ENCODE data around the gene THEM4.
"Not testable (repeated sequence)": the region's sequence is repeated elsewhere in the genome, so short reads cannot be mapped to it uniquely, and the experiment has no call there.

The THEM4 gene

GRCh38 chr1:151915061-151915686 is 5.9 kb upstream of the THEM4 start:
- no peaks in the 10 kb centered on the region for H3K9me3 Mint-ChIP-seq
- no peaks in the 10 kb centered on the region for H3K36me3 Mint-ChIP-seq (ENCODE audit: low read depth)
- H3K27ac Mint-ChIP-seq, result no peak overlapping the region
- H3K4me1 Mint-ChIP-seq (ENCODE audit: low read depth), result peaks cover 2% of the 10 kb centered on the region
- peaks cover 15% of the 10 kb centered on the region for H3K27me3 Mint-ChIP-seq (ENCODE audit: low read depth)
- no peak overlapping the region for H3K4me3 Mint-ChIP-seq

- peaks cover 2% of the 10 kb centered on the region for H3K4me1 Mint-ChIP-seq (ENCODE audit: low read depth)
- H3K4me3 Mint-ChIP-seq, result no peak overlapping the region
- H3K9me3 Mint-ChIP-seq, result no peaks in the 10 kb centered on the region
- no peaks in the 10 kb centered on the region for H3K36me3 Mint-ChIP-seq (ENCODE audit: low read depth)
- peaks cover 15% of the 10 kb centered on the region for H3K27me3 Mint-ChIP-seq (ENCODE audit: low read depth)
- no peak overlapping the region for H3K27ac Mint-ChIP-seq
Observed at GRCh38 chr1:151914076-151914475, 4.8 kb upstream of the THEM4 start.

- H3K36me3 Mint-ChIP-seq (ENCODE audit: low read depth), result peaks cover 10% of the 10 kb centered on the region
- H3K4me1 Mint-ChIP-seq (ENCODE audit: low read depth), result peaks cover 7% of the 10 kb centered on the region
- H3K27ac Mint-ChIP-seq, result no peak overlapping the region
- no peak overlapping the region for H3K4me3 Mint-ChIP-seq
- peaks cover 10% of the 10 kb centered on the region for H3K27me3 Mint-ChIP-seq (ENCODE audit: low read depth)
- H3K9me3 Mint-ChIP-seq, result peaks cover 9% of the 10 kb centered on the region
Observed at GRCh38 chr1:151912973-151913372, 3.7 kb upstream of the THEM4 start.

- peak overlapping the region; percentile 84 for H3K4me3 Mint-ChIP-seq
- H3K27me3 Mint-ChIP-seq (ENCODE audit: low read depth), result no peaks in the 10 kb centered on the region
- H3K4me1 Mint-ChIP-seq (ENCODE audit: low read depth), result peaks cover 32% of the 10 kb centered on the region
- H3K36me3 Mint-ChIP-seq (ENCODE audit: low read depth), result peaks cover 48% of the 10 kb centered on the region
- H3K9me3 Mint-ChIP-seq, result peaks cover 41% of the 10 kb centered on the region
- no peak overlapping the region for H3K27ac Mint-ChIP-seq
Observed at GRCh38 chr1:151908228-151908691, 1.1 kb downstream of the THEM4 start.

GRCh38 chr1:151907363-151908139 is 1.8 kb downstream of the THEM4 start:
- Mint-ChIP-seq H3K27ac (peak overlapping the region; percentile 74), H3K4me3 (peak overlapping the region; percentile 31), H3K27me3 (ENCODE audit: low read depth) (no peaks in the 10 kb centered on the region), H3K9me3 (peaks cover 42% of the 10 kb centered on the region), H3K4me1 (ENCODE audit: low read depth) (peaks cover 32% of the 10 kb centered on the region), H3K36me3 (ENCODE audit: low read depth) (peaks cover 51% of the 10 kb centered on the region)

- not testable (repeated sequence) for H3K27ac Mint-ChIP-seq; H3K27me3 Mint-ChIP-seq (ENCODE audit: low read depth)
- H3K36me3 Mint-ChIP-seq (ENCODE audit: low read depth), result peaks cover 61% of the 10 kb centered on the region
- peaks cover 53% of the 10 kb centered on the region for H3K9me3 Mint-ChIP-seq
- peaks cover 32% of the 10 kb centered on the region for H3K4me1 Mint-ChIP-seq (ENCODE audit: low read depth)
- peak overlapping the region; percentile 10 for H3K4me3 Mint-ChIP-seq
Observed at GRCh38 chr1:151906324-151906645, 3.0 kb downstream of the THEM4 start.

GRCh38 chr1:151905443-151906323 is 3.6 kb downstream of the THEM4 start:
- Mint-ChIP-seq H3K36me3 (ENCODE audit: low read depth) (peaks cover 65% of the 10 kb centered on the region), H3K9me3 (peaks cover 56% of the 10 kb centered on the region), H3K27ac (peak overlapping the region; percentile 95), H3K4me3 (peak overlapping the region; percentile 52), H3K4me1 (ENCODE audit: low read depth) (peaks cover 32% of the 10 kb centered on the region)
- not testable (repeated sequence) for H3K27me3 Mint-ChIP-seq (ENCODE audit: low read depth)

- Mint-ChIP-seq H3K27ac (peak overlapping the region; percentile 95), H3K9me3 (peaks cover 62% of the 10 kb centered on the region), H3K36me3 (ENCODE audit: low read depth) (peaks cover 70% of the 10 kb centered on the region), H3K27me3 (ENCODE audit: low read depth) (no peaks in the 10 kb centered on the region), H3K4me3 (peak overlapping the region; percentile 52), H3K4me1 (ENCODE audit: low read depth) (peaks cover 35% of the 10 kb centered on the region)
Observed at GRCh38 chr1:151905070-151905442, 4.3 kb downstream of the THEM4 start.

GRCh38 chr1:151902858-151903257 is 6.5 kb downstream of the THEM4 start:
- Mint-ChIP-seq H3K4me1 (ENCODE audit: low read depth) (peaks cover 50% of the 10 kb centered on the region), H3K27me3 (ENCODE audit: low read depth) (no peaks in the 10 kb centered on the region), H3K4me3 (no peak overlapping the region), H3K36me3 (ENCODE audit: low read depth) (peaks cover 74% of the 10 kb centered on the region), H3K9me3 (peaks cover 68% of the 10 kb centered on the region), H3K27ac (no peak overlapping the region)

- H3K36me3 Mint-ChIP-seq (ENCODE audit: low read depth), result peaks cover 62% of the 10 kb centered on the region
- H3K27me3 Mint-ChIP-seq (ENCODE audit: low read depth); H3K27ac Mint-ChIP-seq; H3K4me3 Mint-ChIP-seq: not testable (repeated sequence)
- peaks cover 56% of the 10 kb centered on the region for H3K9me3 Mint-ChIP-seq
- H3K4me1 Mint-ChIP-seq (ENCODE audit: low read depth), result peaks cover 59% of the 10 kb centered on the region
Observed at GRCh38 chr1:151900804-151901203, 8.5 kb downstream of the THEM4 start.

- Mint-ChIP-seq H3K36me3 (ENCODE audit: low read depth) (peaks cover 56% of the 10 kb centered on the region), H3K4me3 (peak overlapping the region; percentile 76), H3K27me3 (ENCODE audit: low read depth) (no peaks in the 10 kb centered on the region), H3K27ac (peak overlapping the region; percentile 91), H3K9me3 (peaks cover 40% of the 10 kb centered on the region), H3K4me1 (ENCODE audit: low read depth) (peaks cover 45% of the 10 kb centered on the region)
Observed at GRCh38 chr1:151898519-151898991, 10.8 kb downstream of the THEM4 start.

GRCh38 chr1:151897991-151898431 is 11.3 kb downstream of the THEM4 start:
- H3K36me3 Mint-ChIP-seq (ENCODE audit: low read depth), result peaks cover 56% of the 10 kb centered on the region

GRCh38 chr1:151893176-151893924 is 16.0 kb downstream of the THEM4 start:
- peaks cover 39% of the 10 kb centered on the region for H3K4me1 Mint-ChIP-seq (ENCODE audit: low read depth)
- H3K4me3 Mint-ChIP-seq, result no peak overlapping the region
- peaks cover 46% of the 10 kb centered on the region for H3K36me3 Mint-ChIP-seq (ENCODE audit: low read depth)
- H3K27me3 Mint-ChIP-seq (ENCODE audit: low read depth), result no peaks in the 10 kb centered on the region
- H3K27ac Mint-ChIP-seq, result no peak overlapping the region
- no peaks in the 10 kb centered on the region for H3K9me3 Mint-ChIP-seq

More at GRCh38 chr1:151897991-151898431, 11.3 kb downstream of the THEM4 start:
- H3K27ac Mint-ChIP-seq, result peak overlapping the region; percentile 91
- H3K27me3 Mint-ChIP-seq (ENCODE audit: low read depth), result no peaks in the 10 kb centered on the region
- H3K4me3 Mint-ChIP-seq, result peak overlapping the region; percentile 76
- peaks cover 36% of the 10 kb centered on the region for H3K9me3 Mint-ChIP-seq
- peaks cover 45% of the 10 kb centered on the region for H3K4me1 Mint-ChIP-seq (ENCODE audit: low read depth)

- Mint-ChIP-seq H3K27ac (no peak overlapping the region), H3K4me3 (no peak overlapping the region), H3K4me1 (ENCODE audit: low read depth) (peaks cover 27% of the 10 kb centered on the region), H3K27me3 (ENCODE audit: low read depth) (no peaks in the 10 kb centered on the region), H3K9me3 (no peaks in the 10 kb centered on the region), H3K36me3 (ENCODE audit: low read depth) (peaks cover 50% of the 10 kb centered on the region)
Observed at GRCh38 chr1:151892190-151892589, 17.1 kb downstream of the THEM4 start.

Measured in T-helper 1 cell treated with Interleukin-12 subunit alpha and Interleukin-12 subunit beta and Interleukin-4 antibody, amounts not matched to agents 30 μg/mL and 1 μg/mL, for 36 hours (primary cell).